AG10803 (cell line): ENCODE measurements around the gene ACMSD.
A peak's percentile ranks its signal among the peaks of the same experiment; 100 is the strongest.

Experiments
- DNase-seq: peaks from one replicate; pipeline ENCODE4 v3.0.0; 2010; ENCODE audit warnings: low read depth
- H3K4me3 ChIP-seq: 2 replicates; pipeline ENCODE4 v1.5.1; 2011; ENCODE audit warnings: mild to moderate bottlenecking, low read length, control low read depth
- CTCF ChIP-seq: conservative IDR thresholded peaks from 2 replicates; pipeline ENCODE4 v1.5.1; 2011; ENCODE audit warnings: mild to moderate bottlenecking, low read length, control low read depth, inconsistent platforms

ACMSD gene

GRCh38 chr2:134835471-134835870, 2.9 kb upstream of the ACMSD start:
- no peak for TF ChIP-seq CTCF
- no peak overlapping the region for H3K4me3 ChIP-seq
- no peak for DNase-seq

- DNase-seq, result peak; percentile 85
- no peak for TF ChIP-seq CTCF
- no peak overlapping the region for H3K4me3 ChIP-seq
Observed at GRCh38 chr2:134836986-134837385, 1.4 kb upstream of the ACMSD start.

GRCh38 chr2:134839649-134840048, 1.2 kb downstream of the ACMSD start:
- TF ChIP-seq CTCF, result no peak
- no peak overlapping the region for H3K4me3 ChIP-seq
- DNase-seq, result no peak

- no peak for TF ChIP-seq CTCF
- DNase-seq, result no peak
Observed at GRCh38 chr2:134842930-134843490, 4.6 kb downstream of the ACMSD start.

DNA sequence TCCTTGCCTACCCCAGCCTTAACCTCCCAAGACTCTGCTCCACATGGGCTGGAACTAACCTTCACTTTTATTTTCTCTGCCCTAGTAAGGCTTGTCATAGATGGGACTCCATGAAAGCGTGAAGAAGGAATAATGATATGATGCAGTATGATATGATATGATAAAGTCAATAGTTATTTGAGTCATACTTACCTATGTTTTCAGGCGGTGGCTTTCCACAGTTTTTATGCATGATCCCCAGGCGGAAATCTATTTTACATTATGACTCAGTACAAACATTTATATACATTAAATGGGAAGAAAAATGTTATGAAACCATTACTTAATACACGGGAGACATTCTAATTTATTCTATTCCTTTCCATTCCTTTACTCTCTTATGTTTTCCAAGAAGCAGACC, 5.6 kb downstream of the ACMSD start:
- H3K4me3 ChIP-seq, result no peak overlapping the region
- no peak for TF ChIP-seq CTCF
- DNase-seq, result no peak

More at GRCh38 chr2:134842930-134843490, 4.6 kb downstream of the ACMSD start:
- no peak overlapping the region for H3K4me3 ChIP-seq

GRCh38 chr2:134845028-134845427, 6.6 kb downstream of the ACMSD start:
- no peak overlapping the region for H3K4me3 ChIP-seq
- DNase-seq, result no peak
- no peak for TF ChIP-seq CTCF

- peak; percentile 39 for DNase-seq
- TF ChIP-seq CTCF, result no peak
- no peak overlapping the region for H3K4me3 ChIP-seq
Observed at GRCh38 chr2:134845719-134846118, 7.3 kb downstream of the ACMSD start.
